ENCODE measurements around the gene TBC1D19. TPM values are rescaled to one million over a fixed set of nuclear protein-coding genes. Genes with fewer than 3 reads are reported as not detected.
A peak's percentile ranks its signal among the peaks of the same experiment; 100 is the strongest.

TBC1D19 gene
- total RNA-seq, 3 donors from 2014 or later = 14.9 to 27.2 (median 23.9) TPM

- Histone ChIP-seq H3K27me3 (no peaks in the 10 kb centered on the region), H3K4me1 (no peaks in the 10 kb centered on the region), H3K27ac (peak overlapping the region; percentile 31 to 66), H3K9me3 (no peaks in the 10 kb centered on the region), H3K36me3 (no peaks in the 10 kb centered on the region), H3K4me3 (peak overlapping the region in 1 of 3 donors; percentile 23)
- peak in 1 of 2 donors; percentile 65 for DNase-seq (ENCODE audit: low spot score in 2 of 2)
- intact Hi-C loops (cut with DNase I; ENCODE audit: low total_unique reads) = no loop called here
- TF ChIP-seq POLR2AphosphoS5 (IDR thresholded peaks at IDR 0.05) (no peak), POLR2A (IDR thresholded peaks at IDR 0.05) (no peak), CTCF (IDR thresholded peaks at IDR 0.05) (no peak)
Measured at GRCh38 chr4:26787461-26788340, 203.8 kb downstream of the TBC1D19 start.

- TF ChIP-seq POLR2A (IDR thresholded peaks at IDR 0.05) = no peak
- no peak for TF ChIP-seq POLR2AphosphoS5 (IDR thresholded peaks at IDR 0.05)
- no peak for TF ChIP-seq CTCF (IDR thresholded peaks at IDR 0.05)
- Histone ChIP-seq H3K4me1 (no peaks in the 10 kb centered on the region), H3K27ac (peak overlapping the region in 1 of 2 donors; percentile 66), H3K36me3 (no peaks in the 10 kb centered on the region), H3K27me3 (no peaks in the 10 kb centered on the region), H3K4me3 (no peak overlapping the region), H3K9me3 (no peaks in the 10 kb centered on the region)
- no peak for DNase-seq (ENCODE audit: low spot score in 2 of 2)
- intact Hi-C loops (cut with DNase I; ENCODE audit: low total_unique reads) = no loop called here
Measured at GRCh38 chr4:26788341-26788733, 204.5 kb downstream of the TBC1D19 start.

- intact Hi-C loops (cut with DNase I; ENCODE audit: low total_unique reads) = no loop called here
- Histone ChIP-seq H3K4me3 (no peak overlapping the region), H3K27me3 (no peaks in the 10 kb centered on the region), H3K36me3 (no peaks in the 10 kb centered on the region), H3K4me1 (no peaks in the 10 kb centered on the region), H3K9me3 (no peaks in the 10 kb centered on the region), H3K27ac (no peak overlapping the region)
- DNase-seq (ENCODE audit: low spot score in 2 of 2) = no peak
- TF ChIP-seq POLR2AphosphoS5 (IDR thresholded peaks at IDR 0.05) (no peak), CTCF (IDR thresholded peaks at IDR 0.05) (no peak), POLR2A (IDR thresholded peaks at IDR 0.05) (no peak)
Measured at GRCh38 chr4:26789208-26789607, 205.3 kb downstream of the TBC1D19 start.

- DNase-seq (ENCODE audit: low spot score in 2 of 2) = no peak
- Histone ChIP-seq H3K4me3 (no peak overlapping the region), H3K27me3 (no peaks in the 10 kb centered on the region), H3K9me3 (no peaks in the 10 kb centered on the region), H3K4me1 (no peaks in the 10 kb centered on the region), H3K27ac (no peak overlapping the region), H3K36me3 (no peaks in the 10 kb centered on the region)
- TF ChIP-seq POLR2AphosphoS5 (IDR thresholded peaks at IDR 0.05) (no peak), POLR2A (IDR thresholded peaks at IDR 0.05) (no peak), CTCF (IDR thresholded peaks at IDR 0.05) (no peak)
- intact Hi-C loops (cut with DNase I; ENCODE audit: low total_unique reads) = no loop called here
Measured at GRCh38 chr4:26791346-26791745, 207.5 kb downstream of the TBC1D19 start.

GRCh38 chr4:26792639-26793038, 208.8 kb downstream of the TBC1D19 start:
- TF ChIP-seq POLR2AphosphoS5 (IDR thresholded peaks at IDR 0.05) = no peak
- no peak for TF ChIP-seq CTCF (IDR thresholded peaks at IDR 0.05)
- no peak for TF ChIP-seq POLR2A (IDR thresholded peaks at IDR 0.05)
- Histone ChIP-seq H3K27ac (no peak overlapping the region), H3K4me1 (no peaks in the 10 kb centered on the region), H3K9me3 (no peaks in the 10 kb centered on the region), H3K36me3 (no peaks in the 10 kb centered on the region), H3K27me3 (no peaks in the 10 kb centered on the region), H3K4me3 (no peak overlapping the region)
- intact Hi-C loops (cut with DNase I; ENCODE audit: low total_unique reads) = no loop called here
- DNase-seq (ENCODE audit: low spot score in 2 of 2) = no peak
